HAP-1 (cell line): ENCODE data around the gene LACTB.

ENCODE experiments used
- DNase-seq, 2 experiments: peaks; one replicate each; pipeline ENCODE4 v3.0.0-alpha.2; 2016 to 2020; ENCODE audit warnings: low spot score in 2 of 2
- H3K27me3 ChIP-seq: fragments of 250-450 bp; sonication (Bioruptor Pico); 2 replicates; pipeline ENCODE4 v1.5.1; 2020; ENCODE audit warnings: low read depth, mild to moderate bottlenecking, moderate library complexity
- H3K36me3 ChIP-seq: fragments of 250-450 bp; sonication (Bioruptor Pico); replicated peaks from 2 replicates; pipeline ENCODE4 v1.5.1; 2020; ENCODE audit warnings: mild to moderate bottlenecking
- H3K4me1 ChIP-seq: fragments of 250-450 bp; sonication (Bioruptor Pico); 2 replicates; pipeline ENCODE4 v1.5.1; 2020; ENCODE audit warnings: mild to moderate bottlenecking
- H3K4me3 ChIP-seq: fragments of 250-450 bp; sonication (Bioruptor Pico); 2 replicates; pipeline ENCODE4 v1.5.1; 2020; ENCODE audit warnings: mild to moderate bottlenecking, moderate library complexity
- H3K9me3 ChIP-seq: fragments of 250-450 bp; sonication (Bioruptor Pico); 2 replicates; pipeline ENCODE4 v1.5.1; 2020; ENCODE audit warnings: mild to moderate bottlenecking, moderate library complexity
- in situ Hi-C: fragments of 300-500 bp; cut with MboI; formaldehyde crosslinking; loops from 3 replicates; pipeline ENCODE4 v1.14.3; 2020; ENCODE audit warnings: low sequenced_read_pairs, inconsistent platforms, mixed read lengths

The LACTB gene

GRCh38 chr15:63122002-63122875, 578 bp downstream of the LACTB start:
- peaks cover 10% of the 10 kb centered on the region for H3K4me1 ChIP-seq
- peak; percentile 89 to 93 for DNase-seq
- H3K4me3 ChIP-seq = peak overlapping the region; percentile 92
- peaks cover 7% of the 10 kb centered on the region for H3K9me3 ChIP-seq
- no peaks in the 10 kb centered on the region; the same call in 1 of the 2 replicates for H3K27me3 ChIP-seq
- H3K36me3 ChIP-seq = 0 out of 2 replicates have a peak, but pooled peaks cover 6% of the 10 kb centered on the region
- in situ Hi-C loops = no loop called here

GRCh38 chr15:63124506-63124905, 2.8 kb downstream of the LACTB start:
- Histone ChIP-seq H3K9me3 (peaks cover 2% of the 10 kb centered on the region), H3K4me3 (no peak overlapping the region), H3K36me3 (peaks cover 11% of the 10 kb centered on the region), H3K4me1 (peaks cover 15% of the 10 kb centered on the region), H3K27me3 (no peaks in the 10 kb centered on the region)
- DNase-seq = no peak
- in situ Hi-C loops = no loop called here

- in situ Hi-C loops = no loop called here
Observed at GRCh38 chr15:63126726-63127125, 5.1 kb downstream of the LACTB start.

GRCh38 chr15:63133786-63134185, 12.1 kb downstream of the LACTB start:
- peaks cover 9% of the 10 kb centered on the region for H3K36me3 ChIP-seq
- in situ Hi-C loops = no loop called here
- no peak overlapping the region for H3K4me3 ChIP-seq
- H3K4me1 ChIP-seq = peaks cover 14% of the 10 kb centered on the region
- H3K9me3 ChIP-seq = no peaks in the 10 kb centered on the region
- no peaks in the 10 kb centered on the region for H3K27me3 ChIP-seq
- no peak for DNase-seq

More at GRCh38 chr15:63126726-63127125, 5.1 kb downstream of the LACTB start:
- H3K27me3 ChIP-seq = no peaks in the 10 kb centered on the region
- no peak overlapping the region for H3K4me3 ChIP-seq
- no peak for DNase-seq
- peaks cover 12% of the 10 kb centered on the region for H3K4me1 ChIP-seq
- H3K9me3 ChIP-seq = no peaks in the 10 kb centered on the region
- H3K36me3 ChIP-seq = peaks cover 15% of the 10 kb centered on the region

GRCh38 chr15:63134245-63134985, 12.8 kb downstream of the LACTB start:
- peaks cover 14% of the 10 kb centered on the region for H3K4me1 ChIP-seq
- peaks cover 4% of the 10 kb centered on the region for H3K36me3 ChIP-seq
- no peaks in the 10 kb centered on the region for H3K27me3 ChIP-seq
- H3K9me3 ChIP-seq = no peaks in the 10 kb centered on the region
- DNase-seq = no peak
- no peak overlapping the region for H3K4me3 ChIP-seq
- in situ Hi-C loops = no loop called here

- Histone ChIP-seq H3K4me3 (no peak overlapping the region), H3K27me3 (no peaks in the 10 kb centered on the region), H3K36me3 (no peaks in the 10 kb centered on the region; the same call in 1 of the 2 replicates), H3K9me3 (no peaks in the 10 kb centered on the region), H3K4me1 (peaks cover 14% of the 10 kb centered on the region)
- DNase-seq = no peak
- in situ Hi-C loops = no loop called here
Observed at GRCh38 chr15:63135281-63135680, 13.6 kb downstream of the LACTB start.

GRCh38 chr15:63135804-63136203, 14.1 kb downstream of the LACTB start:
- Histone ChIP-seq H3K36me3 (no peaks in the 10 kb centered on the region; the same call in 1 of the 2 replicates), H3K4me3 (no peak overlapping the region), H3K4me1 (peaks cover 14% of the 10 kb centered on the region), H3K27me3 (no peaks in the 10 kb centered on the region), H3K9me3 (no peaks in the 10 kb centered on the region)
- no peak for DNase-seq
- in situ Hi-C loops = no loop called here

GRCh38 chr15:63136742-63137141, 15.1 kb downstream of the LACTB start:
- peaks cover 14% of the 10 kb centered on the region for H3K4me1 ChIP-seq
- H3K9me3 ChIP-seq = no peaks in the 10 kb centered on the region
- H3K36me3 ChIP-seq = no peaks in the 10 kb centered on the region
- in situ Hi-C loops = no loop called here
- H3K27me3 ChIP-seq = no peaks in the 10 kb centered on the region
- no peak for DNase-seq
- H3K4me3 ChIP-seq = no peak overlapping the region

GRCh38 chr15:63140936-63141335, 19.3 kb downstream of the LACTB start:
- in situ Hi-C loops = no loop called here
- H3K9me3 ChIP-seq = no peaks in the 10 kb centered on the region
- peaks cover 10% of the 10 kb centered on the region for H3K4me1 ChIP-seq
- no peaks in the 10 kb centered on the region for H3K27me3 ChIP-seq
- no peaks in the 10 kb centered on the region for H3K36me3 ChIP-seq
- no peak for DNase-seq
- H3K4me3 ChIP-seq = no peak overlapping the region

- no peaks in the 10 kb centered on the region for H3K36me3 ChIP-seq
- H3K27me3 ChIP-seq = no peaks in the 10 kb centered on the region
- in situ Hi-C loops = no loop called here
- H3K9me3 ChIP-seq = no peaks in the 10 kb centered on the region
- H3K4me3 ChIP-seq = no peak overlapping the region
- H3K4me1 ChIP-seq = no peaks in the 10 kb centered on the region
- DNase-seq = no peak
Observed at GRCh38 chr15:63145426-63145825, 23.8 kb downstream of the LACTB start.

GRCh38 chr15:63146684-63147083, 25.0 kb downstream of the LACTB start:
- in situ Hi-C loops = no loop called here
- no peaks in the 10 kb centered on the region for H3K4me1 ChIP-seq
- H3K36me3 ChIP-seq = no peaks in the 10 kb centered on the region
- H3K9me3 ChIP-seq = no peaks in the 10 kb centered on the region
- H3K4me3 ChIP-seq = no peak overlapping the region
- no peak for DNase-seq
- H3K27me3 ChIP-seq = no peaks in the 10 kb centered on the region

- no peak for DNase-seq
- in situ Hi-C loops = loop anchor here (25.0 kb wide), 1 partner anchor 936 kb away; the partner anchor contains the start of genes CIAO2A and SNX1
- Histone ChIP-seq H3K36me3 (peaks cover 6% of the 10 kb centered on the region; the same call in 1 of the 2 replicates), H3K4me3 (no peak overlapping the region), H3K9me3 (no peaks in the 10 kb centered on the region), H3K4me1 (peaks cover 9% of the 10 kb centered on the region), H3K27me3 (no peaks in the 10 kb centered on the region)
Observed at GRCh38 chr15:63151665-63152064, 30.0 kb downstream of the LACTB start.

GRCh38 chr15:63155486-63155885, 33.8 kb downstream of the LACTB start:
- no peak for DNase-seq
- H3K27me3 ChIP-seq = no peaks in the 10 kb centered on the region
- H3K36me3 ChIP-seq = peaks cover 6% of the 10 kb centered on the region; the same call in 1 of the 2 replicates
- no peak overlapping the region; the same call in 1 of the 2 replicates for H3K4me3 ChIP-seq
- in situ Hi-C loops = loop anchor here (25.0 kb wide), 1 partner anchor 932 kb away; the partner anchor contains the start of genes CIAO2A and SNX1
- H3K9me3 ChIP-seq = no peaks in the 10 kb centered on the region
- H3K4me1 ChIP-seq = peaks cover 9% of the 10 kb centered on the region
